Progenitor cell of endocrine pancreas (in vitro differentiated cells): ENCODE data around the gene KCNJ5. TPM values are rescaled to one million over a fixed set of nuclear protein-coding genes. Genes with fewer than 3 reads are reported as not detected.

Source experiments
- DNase-seq: peaks from one replicate; pipeline ENCODE4 v3.0.0; 2021; ENCODE audit warnings: low spot score; ENCODE audit not compliant: unreplicated experiment
- H3K27ac Mint-ChIP-seq: 2 replicates; pipeline ENCODE4 v1.8.0; 2021; ENCODE audit warnings: mild to moderate bottlenecking, moderate library complexity, mixed read lengths
- H3K27me3 Mint-ChIP-seq: 2 replicates; pipeline ENCODE4 v1.8.0; 2021; ENCODE audit warnings: mixed read lengths
- H3K36me3 Mint-ChIP-seq: 2 replicates; pipeline ENCODE4 v1.8.0; 2022; ENCODE audit warnings: mixed read lengths; ENCODE audit not compliant: insufficient read depth
- H3K4me1 Mint-ChIP-seq: 2 replicates; pipeline ENCODE4 v1.8.0; 2021; ENCODE audit warnings: low read depth, mixed read lengths
- H3K4me3 Mint-ChIP-seq: 2 replicates; pipeline ENCODE4 v1.8.0; 2021; ENCODE audit warnings: low read depth, mild to moderate bottlenecking, moderate library complexity, mixed read lengths
- H3K9me3 Mint-ChIP-seq: 2 replicates; pipeline ENCODE4 v1.8.0; 2021; ENCODE audit warnings: low read depth, mixed read lengths
- total RNA-seq: library from RNA; stranded (reverse); gene quantifications from 2 replicates; pipeline ENCODE4 v1.2.1, GENCODE V29; 2021
- TF ChIP-seq, protein P1 (sequence below): fragments of 200-600 bp; sonication (generic); IDR thresholded peaks from one replicate; pipeline ENCODE4 v1.5.0; 2021; ENCODE audit warnings: antibody characterized with exemption, mild to moderate bottlenecking; ENCODE audit not compliant: unreplicated experiment

KCNJ5 gene
- total RNA-seq, 1 donor from 2014 or later = 1.1 TPM

DNA sequence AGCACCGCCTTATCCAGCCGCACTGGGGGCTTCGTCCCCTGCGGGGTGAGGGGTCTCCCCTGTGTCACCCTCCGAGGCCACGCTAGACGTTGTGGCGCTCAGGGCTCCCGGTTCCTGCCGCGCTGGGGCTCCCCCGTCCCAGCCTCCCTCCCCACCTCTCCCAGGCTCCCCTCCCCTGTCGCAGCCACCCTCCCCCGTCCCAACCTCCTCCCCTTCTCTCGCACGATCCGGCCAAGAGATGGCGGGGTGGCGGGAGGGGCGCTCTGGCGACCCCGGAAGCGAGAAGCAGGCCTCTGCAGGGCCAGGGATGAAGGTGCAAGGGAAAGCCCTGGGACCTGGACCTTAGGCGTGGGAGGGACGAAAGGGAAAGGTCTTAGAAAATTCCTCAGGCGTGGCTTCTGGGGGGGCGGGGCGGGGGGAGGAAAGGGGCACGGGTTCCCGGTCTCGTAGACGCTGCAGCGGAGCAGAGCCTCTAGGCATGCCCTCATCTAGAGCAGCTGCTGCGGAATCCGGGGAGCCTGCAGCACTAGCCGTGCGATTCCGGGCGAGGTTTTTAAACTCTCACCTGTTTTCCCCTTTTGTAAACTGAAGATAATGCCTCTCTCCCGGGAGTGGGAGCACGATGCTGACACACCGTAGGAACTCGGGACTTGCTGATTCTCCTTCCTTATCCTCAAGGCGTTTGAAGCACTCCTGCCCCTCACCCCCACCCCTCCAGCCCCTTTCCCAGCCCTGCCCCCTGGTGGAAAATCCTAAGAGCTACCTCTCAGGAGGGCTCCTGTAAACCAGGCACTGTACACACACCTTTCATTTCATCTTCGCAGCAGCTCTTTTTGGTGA lies 14.4 kb downstream of the KCNJ5 start:
- H3K27ac Mint-ChIP-seq = no peak overlapping the region

DNA sequence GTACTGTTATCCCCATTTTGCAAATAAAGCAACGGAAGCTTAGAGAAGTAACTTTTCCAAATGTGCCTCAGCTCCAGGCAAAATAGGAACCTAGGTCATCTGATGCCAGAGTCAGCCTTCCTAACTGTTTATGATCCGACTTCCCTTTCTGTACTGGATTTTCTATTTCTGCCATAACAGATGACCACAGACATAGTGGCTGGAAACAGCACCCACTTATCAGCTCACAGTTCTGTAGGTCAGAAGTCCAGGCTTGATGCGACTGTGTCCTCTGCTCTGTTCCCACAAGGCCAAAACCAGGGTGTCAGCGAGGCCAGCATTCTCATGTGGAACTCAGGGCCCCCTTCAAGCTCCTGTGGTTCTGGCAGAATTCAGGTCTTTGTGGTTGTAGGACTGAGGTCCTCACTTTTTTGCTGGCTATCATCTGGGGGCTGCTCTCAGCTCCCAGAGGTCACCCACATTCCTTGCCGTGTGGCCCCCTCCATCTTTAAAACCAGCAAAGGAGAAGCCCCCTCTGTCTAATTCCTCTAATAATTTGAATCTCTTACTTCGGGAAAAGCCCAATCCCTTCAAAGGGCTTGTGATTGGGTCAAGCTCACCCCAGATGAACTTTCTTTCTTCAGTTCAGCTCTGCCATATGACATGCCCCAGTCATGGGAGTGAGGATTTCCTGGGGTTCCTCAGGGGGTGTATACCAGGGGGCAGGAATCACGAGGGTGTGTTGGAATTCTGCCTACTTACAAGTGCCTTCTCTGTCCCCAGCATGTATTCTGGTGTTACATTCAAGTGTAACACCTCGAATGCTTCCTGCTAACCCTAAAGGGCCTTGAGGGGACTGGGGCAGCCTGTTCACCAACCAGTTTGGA lies 15.3 kb downstream of the KCNJ5 start:
- Mint-ChIP-seq H3K4me3 (peak overlapping the region; percentile 62), H3K27ac (no peak overlapping the region), H3K4me1 (peaks cover 11% of the 10 kb centered on the region), H3K27me3 (peaks cover 70% of the 10 kb centered on the region), H3K36me3 (no peaks in the 10 kb centered on the region), H3K9me3 (no peaks in the 10 kb centered on the region)
- no peak for DNase-seq
- TF ChIP-seq, protein P1, sequence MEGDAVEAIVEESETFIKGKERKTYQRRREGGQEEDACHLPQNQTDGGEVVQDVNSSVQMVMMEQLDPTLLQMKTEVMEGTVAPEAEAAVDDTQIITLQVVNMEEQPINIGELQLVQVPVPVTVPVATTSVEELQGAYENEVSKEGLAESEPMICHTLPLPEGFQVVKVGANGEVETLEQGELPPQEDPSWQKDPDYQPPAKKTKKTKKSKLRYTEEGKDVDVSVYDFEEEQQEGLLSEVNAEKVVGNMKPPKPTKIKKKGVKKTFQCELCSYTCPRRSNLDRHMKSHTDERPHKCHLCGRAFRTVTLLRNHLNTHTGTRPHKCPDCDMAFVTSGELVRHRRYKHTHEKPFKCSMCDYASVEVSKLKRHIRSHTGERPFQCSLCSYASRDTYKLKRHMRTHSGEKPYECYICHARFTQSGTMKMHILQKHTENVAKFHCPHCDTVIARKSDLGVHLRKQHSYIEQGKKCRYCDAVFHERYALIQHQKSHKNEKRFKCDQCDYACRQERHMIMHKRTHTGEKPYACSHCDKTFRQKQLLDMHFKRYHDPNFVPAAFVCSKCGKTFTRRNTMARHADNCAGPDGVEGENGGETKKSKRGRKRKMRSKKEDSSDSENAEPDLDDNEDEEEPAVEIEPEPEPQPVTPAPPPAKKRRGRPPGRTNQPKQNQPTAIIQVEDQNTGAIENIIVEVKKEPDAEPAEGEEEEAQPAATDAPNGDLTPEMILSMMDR = no peak

More for the DNA sequence above, 14.4 kb downstream of the KCNJ5 start:
- H3K36me3 Mint-ChIP-seq = no peaks in the 10 kb centered on the region
- peak overlapping the region; percentile 62 for H3K4me3 Mint-ChIP-seq
- H3K27me3 Mint-ChIP-seq = peaks cover 78% of the 10 kb centered on the region
- H3K4me1 Mint-ChIP-seq = peaks cover 11% of the 10 kb centered on the region
- DNase-seq = peak; percentile 25
- no peaks in the 10 kb centered on the region for H3K9me3 Mint-ChIP-seq
- TF ChIP-seq, protein P1 = peak; percentile 53

DNA sequence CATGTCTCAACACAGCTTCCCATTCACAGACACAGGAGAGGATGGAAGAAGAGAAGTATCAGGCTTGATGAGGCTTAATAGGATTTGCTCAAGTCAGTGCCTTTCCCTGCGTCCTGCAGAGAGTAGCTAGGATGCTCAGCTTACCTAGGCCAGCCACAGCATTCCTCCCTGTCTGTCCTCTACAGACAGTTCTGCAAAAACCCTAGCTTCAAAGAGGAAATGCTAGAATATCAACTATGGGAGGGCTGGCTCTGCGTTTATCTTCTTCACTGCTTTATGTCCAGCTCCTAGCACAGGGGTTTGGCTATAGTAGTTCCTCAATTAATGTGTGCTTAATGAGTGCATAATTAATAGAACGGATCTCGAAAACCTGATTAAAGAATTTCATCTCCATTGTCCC lies 16.4 kb downstream of the KCNJ5 start:
- DNase-seq = no peak
- Mint-ChIP-seq H3K27ac (no peak overlapping the region), H3K4me3 (no peak overlapping the region), H3K4me1 (peaks cover 5% of the 10 kb centered on the region), H3K27me3 (peaks cover 60% of the 10 kb centered on the region), H3K36me3 (no peaks in the 10 kb centered on the region), H3K9me3 (no peaks in the 10 kb centered on the region)
- TF ChIP-seq, protein P1 = no peak

DNA sequence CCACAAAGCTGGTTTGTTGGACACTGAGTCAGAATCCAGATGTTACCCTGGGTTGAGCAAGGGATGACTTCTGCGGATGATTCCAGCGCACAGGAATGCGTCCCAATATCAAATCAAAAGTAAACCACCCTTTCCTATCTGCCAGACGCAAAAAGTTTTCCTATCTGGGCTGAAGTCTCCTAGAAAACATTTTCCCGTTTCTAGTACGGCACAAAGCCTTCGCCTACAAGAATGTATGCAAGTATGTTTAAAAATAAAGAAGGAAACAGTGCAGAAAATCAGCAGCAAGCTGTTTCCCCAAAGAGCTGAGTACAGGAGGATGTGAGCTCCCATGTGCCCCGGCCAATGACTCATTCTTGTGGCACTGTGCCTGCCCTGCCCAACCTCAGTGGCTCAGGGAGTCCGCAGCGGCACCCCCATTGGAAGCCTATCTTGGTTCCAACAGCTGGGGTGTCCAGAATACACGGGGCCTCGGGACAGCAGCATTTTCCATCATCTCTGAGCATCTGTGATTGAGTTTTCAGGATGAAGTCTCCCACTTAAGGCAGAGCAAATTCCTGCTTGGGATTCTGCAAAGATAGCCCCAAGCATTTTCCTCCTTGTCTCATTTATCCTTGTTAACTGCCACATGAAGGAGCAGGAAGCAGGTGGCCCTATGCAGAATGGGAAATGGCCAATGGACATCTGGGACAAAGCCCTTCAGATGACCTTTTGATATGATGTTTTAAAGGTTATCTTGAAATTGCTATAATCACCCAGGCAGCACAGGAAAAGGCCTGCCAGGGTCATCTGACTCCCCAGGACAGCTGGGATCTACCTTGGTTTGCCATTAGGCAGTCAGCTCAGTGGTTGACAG lies 17.5 kb downstream of the KCNJ5 start:
- Mint-ChIP-seq H3K27ac (no peak overlapping the region), H3K4me1 (peaks cover 5% of the 10 kb centered on the region), H3K9me3 (no peaks in the 10 kb centered on the region), H3K27me3 (peaks cover 53% of the 10 kb centered on the region), H3K4me3 (no peak overlapping the region), H3K36me3 (no peaks in the 10 kb centered on the region)
- DNase-seq = no peak
- TF ChIP-seq, protein P1 = no peak
